ENCODE results near the gene MYL7.
A peak's percentile ranks its signal among the peaks of the same experiment; 100 is the strongest.

The MYL7 gene

GRCh38 chr7:44110719-44111635 lies 30.2 kb downstream of the MYL7 start:
- DNase-seq = no peak

GRCh38 chr7:44109991-44110390 lies 31.1 kb downstream of the MYL7 start:
- no peak for DNase-seq

GRCh38 chr7:44108768-44109750 lies 32.1 kb downstream of the MYL7 start:
- no peak for DNase-seq

- no peak for DNase-seq
Measured at GRCh38 chr7:44107961-44108767, 33.0 kb downstream of the MYL7 start.

- DNase-seq = no peak
Measured at GRCh38 chr7:44107116-44107960, 33.8 kb downstream of the MYL7 start.

- DNase-seq = no peak
Measured at GRCh38 chr7:44106311-44107065, 34.6 kb downstream of the MYL7 start.

- DNase-seq = no peak
Measured at GRCh38 chr7:44105832-44106231, 35.3 kb downstream of the MYL7 start.

GRCh38 chr7:44104860-44105771 lies 36.0 kb downstream of the MYL7 start:
- no peak for DNase-seq

GRCh38 chr7:44103923-44104859 lies 36.9 kb downstream of the MYL7 start, which contains the start of gene AEBP1:
Gene AEBP1, plus strand, starts transcription at chr7:44104345. Its CDS starts 321 bp downstream, at chr7:44104666.
- peak; percentile 49 for DNase-seq

- no peak for DNase-seq
Measured at GRCh38 chr7:44103566-44103922, 37.6 kb downstream of the MYL7 start.

GRCh38 chr7:44102846-44103565 lies 38.1 kb downstream of the MYL7 start:
- no peak for DNase-seq

- no peak for DNase-seq
Measured at GRCh38 chr7:44101966-44102845, 38.9 kb downstream of the MYL7 start.

- no peak for DNase-seq
Measured at GRCh38 chr7:44101303-44101965, 39.7 kb downstream of the MYL7 start.

GRCh38 chr7:44100458-44101302 lies 40.5 kb downstream of the MYL7 start:
- DNase-seq = no peak

GRCh38 chr7:44099669-44100068 lies 41.5 kb downstream of the MYL7 start:
- no peak for DNase-seq

Data from CD4-positive, alpha-beta T cell treated with Interleukin-15 for 1 hour (primary cell).